ENCODE measurements around the gene NCOA1. TPM values are rescaled to one million over a fixed set of nuclear protein-coding genes. Genes with fewer than 3 reads are reported as not detected.
"Not testable (repeated sequence)": the region's sequence is repeated elsewhere in the genome, so short reads cannot be mapped to it uniquely, and the experiment has no call there.

Gene NCOA1
- polyA plus RNA-seq, 3 donors: 7.3 to 30.2 (median 10.2) TPM

- H3K27ac Mint-ChIP-seq: peak overlapping the region in 3 of 7 donors; percentile 2 to 99 (median 98)
- Histone ChIP-seq H3K27me3 (ENCODE audit: control insufficient read depth in 2 of 2, insufficient read depth in 2 of 2, low read length in 2 of 2) (no peaks in the 10 kb centered on the region), H3K4me1 (ENCODE audit: control insufficient read depth in 1 of 2, insufficient read depth in 2 of 2, low read length in 2 of 2) (peaks cover 14 to 21% of the 10 kb centered on the region in 2 donors), H3K9me3 (replicated peaks in 1 of 2; ENCODE audit: control insufficient read depth in 1 of 2, insufficient read depth in 1 of 2, low read length in 2 of 2) (no peaks in the 10 kb centered on the region), H2AFZ (ENCODE audit: insufficient read depth, low read depth, low read length, poor library complexity, severe bottlenecking) (peak overlapping the region; percentile 89), H4K20me1 (ENCODE audit: insufficient read depth, low read length) (no peaks in the 10 kb centered on the region), H3K4me3 (replicated peaks in 1 of 3; ENCODE audit: low read depth in 2 of 3, low read length in 3 of 3) (peak overlapping the region; percentile 66 to 86 (median 80)), H3K36me3 (replicated peaks in 1 of 2; ENCODE audit: control insufficient read depth in 1 of 2, insufficient read depth in 2 of 2, low read length in 2 of 2) (peaks cover 2 to 37% of the 10 kb centered on the region in 2 donors), H3K4me2 (replicated peaks; ENCODE audit: extremely low read depth, low read length, poor library complexity, severe bottlenecking) (peak overlapping the region; percentile 93), H3K27ac (ENCODE audit: low read depth in 1 of 2, low read length in 2 of 2) (peak overlapping the region in 1 of 2 donors; percentile 96), H3K9ac (ENCODE audit: insufficient read depth, low read length, poor library complexity, severe bottlenecking) (peak overlapping the region; percentile 94), H3K79me2 (ENCODE audit: insufficient read depth, low read length) (peaks cover 58% of the 10 kb centered on the region)
- H3K36me3 Mint-ChIP-seq: peaks cover 25 to 47% of the 10 kb centered on the region in 2 donors
- peaks cover 21% of the 10 kb centered on the region for H3K4me1 Mint-ChIP-seq
- peaks cover 0 to 2% (median 0%) of the 10 kb centered on the region in 7 donors for H3K9me3 Mint-ChIP-seq
- H3K4me3 Mint-ChIP-seq: peak overlapping the region; percentile 88 to 94
- no peak for TF ChIP-seq CTCF (IDR thresholded peaks at IDR 0.05)
- H3K27me3 Mint-ChIP-seq (ENCODE audit: low read depth in 3 of 3): no peaks in the 10 kb centered on the region
- no peak for DNase-seq
- WGBS (ENCODE audit: insufficient coverage): 12% methylated on average over 11 of the region's 14 CpGs
- intact Hi-C loops (cut with micrococcal nuclease): loop anchor here (5.0 to 10.0 kb wide), 4 partner anchors 178 to 1971 kb away; partner anchors contain the start of genes ATAD2B (in 1 of the 2), DNAJC27 (in 1 of the 2), EFR3B (in 1 of the 2) and SLC35F6 (in 1 of the 2)
Observed at GRCh38 chr2:24793761-24794435, 302.8 kb downstream of the NCOA1 start.

- Mint-ChIP-seq H3K27ac (peak overlapping the region in 1 of 7 donors; percentile 34), H3K36me3 (peaks cover 34 to 49% of the 10 kb centered on the region in 2 donors), H3K27me3 (ENCODE audit: low read depth in 3 of 3) (no peaks in the 10 kb centered on the region), H3K9me3 (peaks cover 0 to 6% (median 2%) of the 10 kb centered on the region in 7 donors), H3K4me1 (peaks cover 14% of the 10 kb centered on the region), H3K4me3 (no peak overlapping the region)
- H3K36me3 ChIP-seq (replicated peaks in 1 of 2; ENCODE audit: control insufficient read depth in 1 of 2, insufficient read depth in 2 of 2, low read length in 2 of 2): peaks cover 4 to 33% of the 10 kb centered on the region in 2 donors
- H3K9me3 ChIP-seq (replicated peaks in 1 of 2; ENCODE audit: control insufficient read depth in 1 of 2, insufficient read depth in 1 of 2, low read length in 2 of 2): no peaks in the 10 kb centered on the region
- H3K27me3 ChIP-seq (ENCODE audit: control insufficient read depth in 2 of 2, insufficient read depth in 2 of 2, low read length in 2 of 2): no peaks in the 10 kb centered on the region
- H3K4me3 ChIP-seq (replicated peaks in 1 of 3; ENCODE audit: low read depth in 2 of 3, low read length in 3 of 3): no peak overlapping the region
- H3K9ac ChIP-seq (ENCODE audit: insufficient read depth, low read length, poor library complexity, severe bottlenecking): no peak overlapping the region
- DNase-seq: no peak
- H2AFZ ChIP-seq (ENCODE audit: insufficient read depth, low read depth, low read length, poor library complexity, severe bottlenecking): no peak overlapping the region
- WGBS (ENCODE audit: insufficient coverage): 90% methylated on average over 1 of the region's 2 CpGs
- intact Hi-C loops (cut with micrococcal nuclease): loop anchor here (10.0 kb wide), 3 partner anchors 247 to 1967 kb away; partner anchors contain the start of genes ATAD2B (in 1 of the 2), EFR3B (in 1 of the 2) and SLC35F6 (in 1 of the 2)
- H3K27ac ChIP-seq (ENCODE audit: low read depth in 1 of 2, low read length in 2 of 2): no peak overlapping the region
- no peak overlapping the region for H3K4me2 ChIP-seq (replicated peaks; ENCODE audit: extremely low read depth, low read length, poor library complexity, severe bottlenecking)
- peaks cover 71% of the 10 kb centered on the region for H3K79me2 ChIP-seq (ENCODE audit: insufficient read depth, low read length)
- no peak for TF ChIP-seq CTCF (IDR thresholded peaks at IDR 0.05)
- H4K20me1 ChIP-seq (ENCODE audit: insufficient read depth, low read length): no peaks in the 10 kb centered on the region
- peaks cover 8 to 14% of the 10 kb centered on the region in 2 donors for H3K4me1 ChIP-seq (ENCODE audit: control insufficient read depth in 1 of 2, insufficient read depth in 2 of 2, low read length in 2 of 2)
Observed at GRCh38 chr2:24797644-24798043, 306.6 kb downstream of the NCOA1 start.

- H3K9me3 ChIP-seq (replicated peaks in 1 of 2; ENCODE audit: control insufficient read depth in 1 of 2, insufficient read depth in 1 of 2, low read length in 2 of 2); H2AFZ ChIP-seq (ENCODE audit: insufficient read depth, low read depth, low read length, poor library complexity, severe bottlenecking); H3K4me3 Mint-ChIP-seq; H3K9ac ChIP-seq (ENCODE audit: insufficient read depth, low read length, poor library complexity, severe bottlenecking); H3K27ac Mint-ChIP-seq; H3K4me1 Mint-ChIP-seq; H3K4me3 ChIP-seq (replicated peaks in 1 of 3; ENCODE audit: low read depth in 2 of 3, low read length in 3 of 3); DNase-seq; H3K27me3 Mint-ChIP-seq (ENCODE audit: low read depth in 3 of 3); H3K4me2 ChIP-seq (replicated peaks; ENCODE audit: extremely low read depth, low read length, poor library complexity, severe bottlenecking); H3K27me3 ChIP-seq (ENCODE audit: control insufficient read depth in 2 of 2, insufficient read depth in 2 of 2, low read length in 2 of 2); H4K20me1 ChIP-seq (ENCODE audit: insufficient read depth, low read length); intact Hi-C loops (cut with micrococcal nuclease); H3K27ac ChIP-seq (ENCODE audit: low read depth in 1 of 2, low read length in 2 of 2); H3K9me3 Mint-ChIP-seq; H3K4me1 ChIP-seq (ENCODE audit: control insufficient read depth in 1 of 2, insufficient read depth in 2 of 2, low read length in 2 of 2): not testable (repeated sequence)
- no CpG with 5 or more reads among the region's 5 CpGs for WGBS (ENCODE audit: insufficient coverage)
- H3K79me2 ChIP-seq (ENCODE audit: insufficient read depth, low read length): peaks cover 53% of the 10 kb centered on the region
- H3K36me3 ChIP-seq (replicated peaks in 1 of 2; ENCODE audit: control insufficient read depth in 1 of 2, insufficient read depth in 2 of 2, low read length in 2 of 2): peaks cover 4 to 30% of the 10 kb centered on the region in 2 donors
- peaks cover 56 to 70% of the 10 kb centered on the region in 2 donors for H3K36me3 Mint-ChIP-seq
Observed at GRCh38 chr2:24800487-24800886, 309.4 kb downstream of the NCOA1 start.

All from CD14-positive monocyte (primary cell).